ENCODE measurements around the gene HYDIN.

The HYDIN gene

GRCh38 chr16:71205482-71206131 lies 24.9 kb downstream of the HYDIN start:
- TF ChIP-seq TAF1 (IDR thresholded peaks at IDR 0.05; ENCODE audit: borderline replicate concordance, insufficient read depth, low read length) = no peak
- TF ChIP-seq POLR2AphosphoS5 (IDR thresholded peaks at IDR 0.05; ENCODE audit: low read depth, low read length) = no peak
- TF ChIP-seq FOXP2 (optimal IDR thresholded peaks at IDR 0.05; ENCODE audit: borderline replicate concordance, extremely low read depth, extremely low read length, insufficient read depth) = no peak
- no peak for TF ChIP-seq SIN3A (IDR thresholded peaks at IDR 0.05; ENCODE audit: borderline replicate concordance, insufficient read depth, low read length)
- TF ChIP-seq, protein P1, sequence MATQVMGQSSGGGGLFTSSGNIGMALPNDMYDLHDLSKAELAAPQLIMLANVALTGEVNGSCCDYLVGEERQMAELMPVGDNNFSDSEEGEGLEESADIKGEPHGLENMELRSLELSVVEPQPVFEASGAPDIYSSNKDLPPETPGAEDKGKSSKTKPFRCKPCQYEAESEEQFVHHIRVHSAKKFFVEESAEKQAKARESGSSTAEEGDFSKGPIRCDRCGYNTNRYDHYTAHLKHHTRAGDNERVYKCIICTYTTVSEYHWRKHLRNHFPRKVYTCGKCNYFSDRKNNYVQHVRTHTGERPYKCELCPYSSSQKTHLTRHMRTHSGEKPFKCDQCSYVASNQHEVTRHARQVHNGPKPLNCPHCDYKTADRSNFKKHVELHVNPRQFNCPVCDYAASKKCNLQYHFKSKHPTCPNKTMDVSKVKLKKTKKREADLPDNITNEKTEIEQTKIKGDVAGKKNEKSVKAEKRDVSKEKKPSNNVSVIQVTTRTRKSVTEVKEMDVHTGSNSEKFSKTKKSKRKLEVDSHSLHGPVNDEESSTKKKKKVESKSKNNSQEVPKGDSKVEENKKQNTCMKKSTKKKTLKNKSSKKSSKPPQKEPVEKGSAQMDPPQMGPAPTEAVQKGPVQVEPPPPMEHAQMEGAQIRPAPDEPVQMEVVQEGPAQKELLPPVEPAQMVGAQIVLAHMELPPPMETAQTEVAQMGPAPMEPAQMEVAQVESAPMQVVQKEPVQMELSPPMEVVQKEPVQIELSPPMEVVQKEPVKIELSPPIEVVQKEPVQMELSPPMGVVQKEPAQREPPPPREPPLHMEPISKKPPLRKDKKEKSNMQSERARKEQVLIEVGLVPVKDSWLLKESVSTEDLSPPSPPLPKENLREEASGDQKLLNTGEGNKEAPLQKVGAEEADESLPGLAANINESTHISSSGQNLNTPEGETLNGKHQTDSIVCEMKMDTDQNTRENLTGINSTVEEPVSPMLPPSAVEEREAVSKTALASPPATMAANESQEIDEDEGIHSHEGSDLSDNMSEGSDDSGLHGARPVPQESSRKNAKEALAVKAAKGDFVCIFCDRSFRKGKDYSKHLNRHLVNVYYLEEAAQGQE (IDR thresholded peaks at IDR 0.05; ENCODE audit: insufficient read depth in 1 of 2, low read depth in 2 of 2, low read length in 2 of 2) = no peak

- TF ChIP-seq POLR2AphosphoS5 (IDR thresholded peaks at IDR 0.05; ENCODE audit: low read depth, low read length) (no peak), TAF1 (IDR thresholded peaks at IDR 0.05; ENCODE audit: borderline replicate concordance, insufficient read depth, low read length) (no peak), FOXP2 (optimal IDR thresholded peaks at IDR 0.05; ENCODE audit: borderline replicate concordance, extremely low read depth, extremely low read length, insufficient read depth) (no peak)
These were observed 26.9 kb downstream of the HYDIN start for GRCh38 chr16:71203631-71204030.

- TF ChIP-seq, protein P1 (IDR thresholded peaks at IDR 0.05; ENCODE audit: insufficient read depth in 1 of 2, low read depth in 2 of 2, low read length in 2 of 2) = no peak
- TF ChIP-seq SIN3A (IDR thresholded peaks at IDR 0.05; ENCODE audit: borderline replicate concordance, insufficient read depth, low read length) (no peak), TAF1 (IDR thresholded peaks at IDR 0.05; ENCODE audit: borderline replicate concordance, insufficient read depth, low read length) (no peak), POLR2AphosphoS5 (IDR thresholded peaks at IDR 0.05; ENCODE audit: low read depth, low read length) (no peak), FOXP2 (optimal IDR thresholded peaks at IDR 0.05; ENCODE audit: borderline replicate concordance, extremely low read depth, extremely low read length, insufficient read depth) (no peak)
These were observed 29.0 kb downstream of the HYDIN start for GRCh38 chr16:71201556-71201955.

GRCh38 chr16:71201054-71201453 lies 29.5 kb downstream of the HYDIN start:
- TF ChIP-seq FOXP2 (optimal IDR thresholded peaks at IDR 0.05; ENCODE audit: borderline replicate concordance, extremely low read depth, extremely low read length, insufficient read depth) (no peak), TAF1 (IDR thresholded peaks at IDR 0.05; ENCODE audit: borderline replicate concordance, insufficient read depth, low read length) (no peak), POLR2AphosphoS5 (IDR thresholded peaks at IDR 0.05; ENCODE audit: low read depth, low read length) (no peak), SIN3A (IDR thresholded peaks at IDR 0.05; ENCODE audit: borderline replicate concordance, insufficient read depth, low read length) (no peak)
- TF ChIP-seq, protein P1 (IDR thresholded peaks at IDR 0.05; ENCODE audit: insufficient read depth in 1 of 2, low read depth in 2 of 2, low read length in 2 of 2) = no peak

DNA sequence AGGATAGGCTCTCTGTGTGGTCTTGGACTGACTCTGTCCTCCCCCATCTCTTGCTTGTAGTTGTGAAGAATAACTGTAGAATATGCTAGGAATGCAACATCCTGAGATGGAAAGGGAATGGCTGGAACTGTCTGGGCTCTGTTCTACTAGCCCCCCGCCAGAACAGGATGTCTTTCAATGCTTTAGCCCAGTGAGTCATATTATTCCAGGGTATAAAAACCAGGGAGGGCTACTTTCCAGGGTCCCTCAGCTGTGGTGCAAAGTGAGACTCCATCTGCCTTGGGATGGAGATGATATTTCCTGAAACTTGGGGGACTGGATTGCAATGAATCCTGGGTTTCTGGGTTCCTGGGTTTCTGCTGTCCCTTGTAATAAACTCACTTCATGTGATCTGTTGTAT lies 32.1 kb downstream of the HYDIN start:
- no peak for TF ChIP-seq FOXP2 (optimal IDR thresholded peaks at IDR 0.05; ENCODE audit: borderline replicate concordance, extremely low read depth, extremely low read length, insufficient read depth)
- TF ChIP-seq SIN3A (IDR thresholded peaks at IDR 0.05; ENCODE audit: borderline replicate concordance, insufficient read depth, low read length) = no peak
- TF ChIP-seq TAF1 (IDR thresholded peaks at IDR 0.05; ENCODE audit: borderline replicate concordance, insufficient read depth, low read length) = no peak
- TF ChIP-seq, protein P1 (IDR thresholded peaks at IDR 0.05; ENCODE audit: insufficient read depth in 1 of 2, low read depth in 2 of 2, low read length in 2 of 2) = no peak
- TF ChIP-seq POLR2AphosphoS5 (IDR thresholded peaks at IDR 0.05; ENCODE audit: low read depth, low read length) = no peak
